NCI-H748 (cell line): ENCODE data around the gene SLC24A4.

Experiments
- DNase-seq: peaks from one replicate; lab custom pipeline; 2025; ENCODE audit not compliant: unreplicated experiment; lab: John Stamatoyannopoulos, UW

SLC24A4 gene

DNA sequence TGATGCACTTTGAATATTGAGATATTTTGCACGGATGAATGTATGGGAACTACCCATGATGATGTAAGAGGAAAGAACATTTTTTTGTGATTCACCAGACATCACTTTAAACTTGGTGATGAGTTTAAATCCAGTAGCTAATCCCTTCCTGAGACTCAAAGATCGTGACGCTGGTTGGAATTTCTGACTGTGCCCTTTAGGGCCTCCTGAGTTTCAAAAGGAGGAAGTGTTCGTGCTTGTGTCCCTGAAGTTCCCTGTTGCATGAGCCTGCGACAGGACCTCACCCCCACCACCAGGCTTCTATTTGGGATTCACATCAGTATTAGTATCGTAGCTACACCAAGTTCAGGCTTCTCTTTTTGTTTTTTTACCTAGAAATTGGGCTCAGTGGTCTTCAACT, 172.1 kb downstream of the SLC24A4 start:
- DNase-seq = no peak

DNA sequence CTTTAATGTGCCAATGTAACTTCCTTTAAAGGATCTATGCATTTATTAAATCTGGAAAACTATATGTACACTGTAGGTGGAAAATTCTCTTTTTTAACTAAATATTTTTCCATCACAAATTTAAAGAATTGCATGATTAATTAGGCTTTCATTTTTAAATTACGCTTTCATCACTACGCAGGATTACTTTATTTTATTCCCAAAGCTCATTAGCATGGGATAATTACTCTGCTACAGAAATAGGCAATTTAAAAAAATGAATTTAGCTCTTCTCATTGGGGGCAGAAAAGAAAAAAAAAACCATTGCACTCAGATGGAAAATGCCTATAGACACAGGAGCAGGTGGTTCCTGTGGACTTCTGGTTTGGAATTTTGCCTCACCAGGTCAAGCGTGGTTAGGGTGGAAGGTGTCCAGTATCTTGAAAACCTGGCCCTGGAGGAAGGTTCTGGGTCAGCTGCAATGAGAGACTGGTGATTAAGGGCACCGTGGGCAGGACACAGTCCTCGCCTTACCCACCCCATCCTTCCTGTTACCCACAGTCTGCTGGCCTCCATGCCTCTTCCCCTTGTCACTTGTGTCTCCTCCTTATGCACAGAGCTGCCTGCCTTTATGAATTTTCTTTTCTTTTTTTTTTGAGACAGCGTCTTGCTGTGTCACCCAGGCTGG, 173.4 kb downstream of the SLC24A4 start:
- no peak for DNase-seq

GRCh38 chr14:92497391-92497790, 174.4 kb downstream of the SLC24A4 start:
- no peak for DNase-seq

DNA sequence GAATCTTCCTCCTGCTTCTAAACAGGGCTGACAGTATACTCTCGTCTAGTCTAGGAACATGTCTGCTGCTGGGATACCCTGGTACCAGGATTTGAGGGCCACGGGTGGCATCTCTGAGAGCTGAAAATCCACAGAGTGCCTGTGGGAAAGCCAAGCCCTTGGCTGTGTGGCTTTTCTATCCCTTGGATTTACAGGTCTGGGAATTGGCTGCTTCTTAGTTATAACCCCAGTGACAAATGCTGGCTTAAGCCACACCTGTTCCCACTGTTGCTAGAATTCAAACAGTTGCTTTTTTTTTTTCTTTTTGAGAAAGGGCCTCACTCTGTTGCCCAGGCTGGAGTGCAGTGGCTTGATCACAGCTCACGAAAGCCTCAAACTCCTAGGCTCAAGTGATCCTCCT, 176.3 kb downstream of the SLC24A4 start:
- DNase-seq = no peak

- DNase-seq = peak; percentile 43
Observed at GRCh38 chr14:92500491-92500941, 177.6 kb downstream of the SLC24A4 start.

DNA sequence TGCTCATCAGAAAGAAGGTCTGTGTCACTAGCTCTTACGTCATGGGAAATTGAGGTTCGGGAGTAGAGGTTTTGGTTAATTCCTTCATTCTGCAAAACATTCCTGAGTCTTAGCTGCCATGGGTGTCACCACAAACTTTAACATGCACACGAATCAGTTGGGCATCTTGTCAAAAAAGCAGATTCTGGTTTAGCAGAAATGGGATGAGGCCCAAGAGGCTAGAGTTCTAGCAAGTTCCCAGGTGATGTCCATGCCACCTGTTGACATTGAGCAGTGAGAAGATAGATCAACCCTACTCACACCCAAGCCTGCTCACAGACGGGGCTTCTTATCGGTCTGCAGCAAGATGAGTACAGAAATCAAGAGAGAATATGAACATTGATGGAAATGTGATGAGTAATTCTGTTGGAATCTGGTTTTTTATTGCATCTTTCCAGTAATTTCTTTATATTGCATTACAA, 179.0 kb downstream of the SLC24A4 start:
- DNase-seq = no peak

- DNase-seq = no peak
Observed at GRCh38 chr14:92502541-92503286, 179.7 kb downstream of the SLC24A4 start.

DNA sequence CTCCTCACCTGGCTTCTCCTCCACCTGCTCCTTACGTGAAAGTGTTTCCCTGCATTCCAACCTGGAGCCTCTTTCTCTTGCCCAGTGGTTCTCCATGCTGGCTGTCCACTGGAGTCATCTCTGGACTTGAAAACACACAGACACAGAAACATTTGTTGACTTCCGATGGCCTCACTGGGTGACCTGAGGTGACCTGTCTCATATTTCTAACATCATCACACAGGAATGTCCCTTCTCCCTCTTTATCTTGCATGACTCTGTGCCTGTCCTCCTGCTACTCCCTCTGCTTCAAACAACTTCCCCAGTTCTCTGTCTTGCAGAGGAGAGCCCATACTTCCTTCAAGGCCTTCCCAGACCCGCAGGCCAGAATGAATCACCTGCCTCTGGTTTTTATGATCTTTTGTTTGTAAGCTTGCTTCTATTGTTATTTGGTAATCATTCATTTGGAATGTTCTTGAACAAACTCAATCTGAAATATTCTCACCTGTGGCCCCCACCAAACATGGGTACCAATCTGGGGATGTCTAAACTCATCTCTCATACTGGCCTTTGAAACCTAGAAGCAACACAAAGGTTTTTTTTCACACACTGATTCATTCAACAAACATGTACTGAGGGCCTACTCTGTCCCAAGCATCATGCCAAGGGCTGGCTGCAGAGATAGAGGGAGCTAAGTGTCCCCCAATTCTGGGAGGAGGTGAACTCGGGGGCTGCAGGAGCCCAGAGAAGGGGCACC, 181.0 kb downstream of the SLC24A4 start:
- DNase-seq = peak; percentile 19

DNA sequence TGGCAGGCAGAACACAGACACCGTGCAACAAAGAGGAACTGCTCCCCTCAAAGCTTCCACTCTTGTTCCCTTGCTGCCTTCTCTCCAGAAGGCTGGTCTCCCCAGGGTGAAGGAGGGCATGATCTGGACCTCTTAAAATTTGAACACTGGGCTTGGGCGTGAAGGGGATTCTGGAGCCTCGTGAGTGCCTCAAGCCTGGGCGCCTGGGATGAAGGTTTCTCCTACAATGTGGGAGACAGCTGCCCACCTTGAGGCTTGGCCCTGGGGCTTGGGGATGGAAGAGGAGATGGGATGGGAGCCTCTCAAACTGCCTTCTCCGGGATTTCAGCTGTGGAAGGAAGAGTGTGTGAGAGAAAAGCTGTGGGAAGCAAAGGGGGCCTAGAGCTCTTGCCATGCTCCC, 182.9 kb downstream of the SLC24A4 start:
- DNase-seq = no peak

DNA sequence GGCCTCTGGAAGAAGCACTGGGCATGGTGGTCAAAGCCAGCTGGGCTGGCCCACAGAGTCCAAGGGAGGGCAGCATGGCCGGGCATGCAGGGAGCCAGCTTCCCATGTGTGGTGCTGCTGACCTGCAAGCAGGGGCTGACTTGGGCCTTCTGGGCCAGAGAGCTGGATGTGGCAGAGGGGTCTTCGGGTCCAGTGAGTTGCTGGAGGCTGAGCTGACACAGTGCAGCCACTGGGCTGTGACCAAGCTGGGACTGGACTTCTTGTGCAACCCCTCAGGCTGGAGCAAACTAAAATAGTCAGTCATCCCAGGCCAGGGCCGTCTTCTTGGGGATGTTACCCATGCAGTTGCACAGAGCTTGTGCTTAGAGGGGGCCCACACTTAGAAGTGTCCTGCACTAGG, 183.3 kb downstream of the SLC24A4 start:
- DNase-seq = no peak

GRCh38 chr14:92507174-92507768, 184.3 kb downstream of the SLC24A4 start:
- peak; percentile 100 for DNase-seq

GRCh38 chr14:92510972-92511371, 188.0 kb downstream of the SLC24A4 start:
- DNase-seq = peak; percentile 61

- DNase-seq = no peak
Observed at GRCh38 chr14:92511453-92512238, 188.7 kb downstream of the SLC24A4 start.

GRCh38 chr14:92512807-92513203, 189.8 kb downstream of the SLC24A4 start:
- no peak for DNase-seq

DNA sequence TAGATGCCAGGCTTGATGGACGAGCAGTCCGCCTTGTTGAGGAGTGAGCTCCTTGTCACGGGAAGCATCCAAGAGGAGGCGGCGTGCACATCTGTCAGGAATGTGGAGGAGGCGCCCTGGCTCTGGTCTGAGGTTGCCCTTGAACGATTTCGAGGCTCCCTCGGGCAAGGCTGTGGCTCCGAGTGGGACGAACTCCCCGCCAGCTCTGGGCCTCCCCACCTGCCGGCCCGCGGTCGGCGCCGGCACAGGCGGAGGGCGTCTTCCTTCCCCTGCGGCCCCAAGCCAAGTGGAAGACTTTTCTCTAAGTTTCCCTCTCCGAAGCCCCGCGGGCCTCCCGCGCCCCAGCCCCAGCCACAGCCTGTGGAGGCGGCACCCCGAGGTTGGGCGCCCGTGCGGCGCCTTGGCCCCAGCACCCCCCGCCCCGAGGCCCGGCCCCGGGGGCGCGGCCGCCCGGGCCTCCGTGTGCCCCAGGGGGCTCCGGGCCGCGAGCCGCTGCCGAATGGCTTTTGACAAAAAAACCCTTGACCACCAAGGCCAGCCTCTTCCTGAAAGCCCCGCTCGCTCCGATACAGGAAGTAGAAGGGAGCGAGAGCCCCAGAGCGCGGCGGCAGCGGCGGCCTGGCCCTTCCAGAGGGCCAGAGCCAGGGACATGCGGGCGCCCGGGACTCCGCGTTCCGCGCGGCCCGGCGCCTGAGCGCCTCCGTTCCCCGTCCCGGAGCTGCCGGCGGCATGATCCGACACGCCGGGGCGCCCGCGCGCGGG, 190.4 kb downstream of the SLC24A4 start, which contains the start of gene RIN3:
TSS of gene RIN3 (plus strand) at position 578 of the 762 bp plus-strand sequence. CDS start at position 730, 152 bp downstream.
- DNase-seq = peak; percentile 73

DNA sequence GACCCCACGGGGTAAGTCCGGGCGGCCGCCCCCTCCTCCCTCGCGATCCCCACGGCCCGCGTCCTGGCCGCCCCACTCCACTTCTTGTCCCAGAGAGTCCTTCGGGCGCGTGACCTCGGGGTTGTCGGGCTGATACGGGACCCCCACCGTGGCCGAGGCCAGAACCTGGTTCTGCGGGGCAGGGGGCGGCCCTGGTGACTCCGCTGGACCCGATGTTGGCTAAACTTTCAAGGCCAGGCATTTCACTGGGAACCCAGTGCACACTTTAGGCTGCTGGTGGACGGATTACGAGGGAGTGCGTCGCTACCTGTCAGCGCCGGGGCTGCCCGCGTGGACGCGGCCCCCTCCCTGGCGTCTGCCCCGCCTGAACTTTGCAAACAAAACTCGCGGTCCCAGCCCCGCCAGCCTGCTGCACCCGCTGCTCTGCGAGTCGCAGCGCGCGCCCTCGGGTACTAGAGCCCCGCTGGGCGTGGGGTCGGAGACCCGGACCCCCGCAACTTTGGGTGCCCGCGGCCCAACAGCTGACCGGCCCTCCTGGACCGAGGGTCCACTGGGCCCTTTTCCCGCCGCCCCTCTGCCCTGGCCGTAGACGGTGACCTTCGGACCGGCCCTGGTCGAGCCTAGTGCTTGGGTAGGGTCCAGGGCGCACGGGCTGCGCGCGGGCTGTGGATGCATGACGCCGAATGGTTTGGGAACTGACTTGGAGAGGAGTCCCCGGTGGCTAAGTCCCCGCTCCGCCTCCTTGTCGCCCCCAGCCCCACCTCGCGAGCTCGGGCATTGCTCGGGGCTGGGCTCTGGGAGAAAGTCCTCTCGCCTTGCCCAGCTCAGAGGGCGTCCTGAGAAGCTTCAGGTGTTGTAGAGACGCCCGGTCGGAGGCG, 191.2 kb downstream of the SLC24A4 start:
- peak; percentile 17 for DNase-seq

DNA sequence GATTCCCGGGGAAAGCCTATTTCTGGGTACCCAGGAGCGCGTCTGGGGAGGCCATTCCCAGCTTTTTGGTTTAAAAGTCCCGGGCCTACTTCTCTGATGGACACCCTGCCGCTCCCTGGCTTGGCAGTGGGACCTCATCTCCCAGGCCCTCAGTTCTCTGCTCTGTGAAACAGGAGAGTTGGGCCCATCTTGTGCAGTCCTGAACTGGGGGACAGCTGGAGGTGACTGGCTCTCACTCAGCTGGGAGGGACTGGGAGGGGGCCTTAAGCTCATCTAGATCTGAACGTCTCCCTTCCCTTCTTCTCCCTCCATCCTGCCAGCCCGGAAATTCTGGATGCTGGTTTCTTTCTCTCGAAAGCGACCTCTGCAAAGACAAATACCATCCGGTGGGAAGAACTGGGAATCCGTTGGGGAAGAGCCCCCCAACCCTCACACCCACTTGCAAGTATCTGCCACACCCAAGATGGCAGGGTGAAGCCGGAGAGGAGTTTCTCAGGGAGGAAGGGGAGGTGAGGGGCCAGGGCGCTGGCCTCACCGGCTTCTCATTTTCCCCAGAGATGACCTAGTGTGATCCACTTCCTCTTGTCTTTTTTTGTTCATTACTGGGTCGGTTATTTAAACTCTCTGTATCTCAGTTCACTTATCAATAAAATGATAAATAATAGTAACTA, 192.0 kb downstream of the SLC24A4 start:
- no peak for DNase-seq
